Measurements from ENCODE around the gene AMPD3.

AMPD3 gene

DNA sequence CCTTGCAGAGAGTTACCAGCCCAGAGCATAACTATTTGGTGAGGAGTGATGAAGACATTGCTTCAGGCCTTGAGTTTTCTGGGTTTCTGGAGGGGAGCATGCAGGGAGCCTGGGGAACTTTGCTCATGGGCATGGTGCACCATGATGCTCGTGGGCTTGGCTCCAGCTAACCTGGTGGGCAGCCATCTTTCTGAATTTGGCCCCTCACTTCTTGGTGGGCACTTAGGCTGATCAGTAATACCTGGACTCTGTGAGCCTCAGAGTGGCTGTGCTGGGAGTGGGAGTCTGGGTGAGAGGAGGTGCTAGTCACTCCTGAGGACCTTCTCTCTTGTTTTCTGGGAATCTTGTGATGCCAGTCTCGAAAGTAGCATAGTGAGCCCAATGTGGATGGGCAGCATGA lies 30.6 kb downstream of the AMPD3 start:
- TF ChIP-seq EP300 (IDR thresholded peaks at IDR 0.05; ENCODE audit: borderline replicate concordance): no peak
- TF ChIP-seq ZBTB7A (IDR thresholded peaks at IDR 0.05; ENCODE audit: low read depth): no peak
- no peak for TF ChIP-seq NFIC (IDR thresholded peaks at IDR 0.05)
- TF ChIP-seq FOXM1 (IDR thresholded peaks at IDR 0.05; ENCODE audit: borderline replicate concordance, low read depth): no peak
- no peak for TF ChIP-seq YY1 (IDR thresholded peaks at IDR 0.05; ENCODE audit: low read depth)
- no peak for TF ChIP-seq TCF12 (IDR thresholded peaks at IDR 0.05; ENCODE audit: low read depth)
- TF ChIP-seq, protein P1, sequence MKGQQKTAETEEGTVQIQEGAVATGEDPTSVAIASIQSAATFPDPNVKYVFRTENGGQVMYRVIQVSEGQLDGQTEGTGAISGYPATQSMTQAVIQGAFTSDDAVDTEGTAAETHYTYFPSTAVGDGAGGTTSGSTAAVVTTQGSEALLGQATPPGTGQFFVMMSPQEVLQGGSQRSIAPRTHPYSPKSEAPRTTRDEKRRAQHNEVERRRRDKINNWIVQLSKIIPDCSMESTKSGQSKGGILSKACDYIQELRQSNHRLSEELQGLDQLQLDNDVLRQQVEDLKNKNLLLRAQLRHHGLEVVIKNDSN (IDR thresholded peaks at IDR 0.05): no peak
- TF ChIP-seq, protein P2, sequence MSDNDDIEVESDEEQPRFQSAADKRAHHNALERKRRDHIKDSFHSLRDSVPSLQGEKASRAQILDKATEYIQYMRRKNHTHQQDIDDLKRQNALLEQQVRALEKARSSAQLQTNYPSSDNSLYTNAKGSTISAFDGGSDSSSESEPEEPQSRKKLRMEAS (IDR thresholded peaks at IDR 0.05): no peak
- TF ChIP-seq CEBPB (IDR thresholded peaks at IDR 0.05): no peak
- no peak for TF ChIP-seq EGR1 (IDR thresholded peaks at IDR 0.05)
- TF ChIP-seq TEAD4 (IDR thresholded peaks at IDR 0.05): no peak
- TF ChIP-seq RAD21 (IDR thresholded peaks at IDR 0.05; ENCODE audit: low read depth): no peak
- TF ChIP-seq CREB1 (IDR thresholded peaks at IDR 0.05; ENCODE audit: low read depth): no peak
- TF ChIP-seq, protein P3, sequence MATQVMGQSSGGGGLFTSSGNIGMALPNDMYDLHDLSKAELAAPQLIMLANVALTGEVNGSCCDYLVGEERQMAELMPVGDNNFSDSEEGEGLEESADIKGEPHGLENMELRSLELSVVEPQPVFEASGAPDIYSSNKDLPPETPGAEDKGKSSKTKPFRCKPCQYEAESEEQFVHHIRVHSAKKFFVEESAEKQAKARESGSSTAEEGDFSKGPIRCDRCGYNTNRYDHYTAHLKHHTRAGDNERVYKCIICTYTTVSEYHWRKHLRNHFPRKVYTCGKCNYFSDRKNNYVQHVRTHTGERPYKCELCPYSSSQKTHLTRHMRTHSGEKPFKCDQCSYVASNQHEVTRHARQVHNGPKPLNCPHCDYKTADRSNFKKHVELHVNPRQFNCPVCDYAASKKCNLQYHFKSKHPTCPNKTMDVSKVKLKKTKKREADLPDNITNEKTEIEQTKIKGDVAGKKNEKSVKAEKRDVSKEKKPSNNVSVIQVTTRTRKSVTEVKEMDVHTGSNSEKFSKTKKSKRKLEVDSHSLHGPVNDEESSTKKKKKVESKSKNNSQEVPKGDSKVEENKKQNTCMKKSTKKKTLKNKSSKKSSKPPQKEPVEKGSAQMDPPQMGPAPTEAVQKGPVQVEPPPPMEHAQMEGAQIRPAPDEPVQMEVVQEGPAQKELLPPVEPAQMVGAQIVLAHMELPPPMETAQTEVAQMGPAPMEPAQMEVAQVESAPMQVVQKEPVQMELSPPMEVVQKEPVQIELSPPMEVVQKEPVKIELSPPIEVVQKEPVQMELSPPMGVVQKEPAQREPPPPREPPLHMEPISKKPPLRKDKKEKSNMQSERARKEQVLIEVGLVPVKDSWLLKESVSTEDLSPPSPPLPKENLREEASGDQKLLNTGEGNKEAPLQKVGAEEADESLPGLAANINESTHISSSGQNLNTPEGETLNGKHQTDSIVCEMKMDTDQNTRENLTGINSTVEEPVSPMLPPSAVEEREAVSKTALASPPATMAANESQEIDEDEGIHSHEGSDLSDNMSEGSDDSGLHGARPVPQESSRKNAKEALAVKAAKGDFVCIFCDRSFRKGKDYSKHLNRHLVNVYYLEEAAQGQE (IDR thresholded peaks at IDR 0.05; ENCODE audit: low read depth): no peak
- no peak for TF ChIP-seq TAF1 (IDR thresholded peaks at IDR 0.05; ENCODE audit: low read depth)

DNA sequence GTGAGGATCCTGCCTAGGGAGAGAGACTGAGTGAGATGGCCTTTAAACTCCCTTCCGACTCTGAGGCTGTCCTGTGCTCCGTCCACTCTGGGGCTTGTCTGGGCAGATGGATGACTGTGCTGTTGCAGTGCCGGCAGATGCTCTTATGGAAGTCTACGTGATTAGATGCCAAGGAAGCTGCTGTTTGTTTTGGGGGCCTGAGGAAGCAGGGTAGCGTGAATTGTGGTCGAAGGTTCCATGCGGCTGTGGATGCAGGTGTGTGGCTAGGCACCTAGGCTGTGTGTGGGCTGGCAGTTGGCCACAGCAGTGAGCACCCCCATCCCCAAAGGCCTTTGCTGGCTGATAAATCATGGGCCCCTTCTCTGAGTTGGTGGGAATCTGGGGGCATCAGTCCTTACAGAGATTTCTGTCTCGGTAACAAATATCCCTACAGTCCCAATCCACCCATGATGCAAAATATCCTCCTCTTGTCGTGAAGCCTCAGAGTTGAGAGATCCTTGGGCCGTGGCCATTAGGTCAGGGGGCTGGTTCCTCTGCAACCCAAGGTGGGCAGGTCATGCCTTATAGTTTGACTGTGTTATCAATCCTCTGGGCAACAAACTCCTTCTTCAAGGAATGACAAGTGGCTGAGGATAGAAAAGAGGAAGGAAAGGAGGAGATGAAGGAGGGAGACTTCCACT lies 31.2 kb downstream of the AMPD3 start:
- no peak for TF ChIP-seq CREB1 (IDR thresholded peaks at IDR 0.05; ENCODE audit: low read depth)

DNA sequence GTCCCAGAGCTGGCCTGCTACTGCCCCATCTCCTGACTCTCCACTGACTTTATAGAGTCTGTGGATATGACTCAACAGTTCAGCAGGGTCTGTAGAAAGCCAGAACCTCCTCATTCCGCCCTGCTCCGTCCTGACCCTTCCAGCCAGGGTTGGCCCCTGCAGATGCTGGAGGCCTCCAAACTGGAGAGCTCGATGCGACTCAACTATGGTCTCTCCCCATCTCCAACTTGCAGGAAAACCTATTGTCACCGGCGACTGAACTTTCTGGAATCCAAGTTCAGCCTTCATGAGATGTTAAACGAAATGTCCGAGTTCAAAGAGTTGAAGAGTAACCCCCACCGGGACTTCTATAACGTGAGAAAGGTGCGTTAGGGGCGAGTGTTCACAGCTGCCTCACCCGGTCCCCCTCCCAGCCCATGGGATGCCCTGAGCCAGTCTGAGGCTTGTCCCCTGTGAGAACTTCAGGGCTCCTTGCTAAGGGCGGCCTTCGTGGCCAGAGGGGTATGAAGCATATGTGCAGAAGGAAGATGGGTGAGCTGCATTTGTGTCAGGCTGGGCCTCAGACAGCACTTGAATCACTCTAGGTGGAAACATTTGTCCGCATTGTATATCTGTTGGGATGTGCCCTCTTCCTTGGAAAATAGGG lies 32.1 kb downstream of the AMPD3 start:
- no peak for TF ChIP-seq CEBPB (IDR thresholded peaks at IDR 0.05)

DNA sequence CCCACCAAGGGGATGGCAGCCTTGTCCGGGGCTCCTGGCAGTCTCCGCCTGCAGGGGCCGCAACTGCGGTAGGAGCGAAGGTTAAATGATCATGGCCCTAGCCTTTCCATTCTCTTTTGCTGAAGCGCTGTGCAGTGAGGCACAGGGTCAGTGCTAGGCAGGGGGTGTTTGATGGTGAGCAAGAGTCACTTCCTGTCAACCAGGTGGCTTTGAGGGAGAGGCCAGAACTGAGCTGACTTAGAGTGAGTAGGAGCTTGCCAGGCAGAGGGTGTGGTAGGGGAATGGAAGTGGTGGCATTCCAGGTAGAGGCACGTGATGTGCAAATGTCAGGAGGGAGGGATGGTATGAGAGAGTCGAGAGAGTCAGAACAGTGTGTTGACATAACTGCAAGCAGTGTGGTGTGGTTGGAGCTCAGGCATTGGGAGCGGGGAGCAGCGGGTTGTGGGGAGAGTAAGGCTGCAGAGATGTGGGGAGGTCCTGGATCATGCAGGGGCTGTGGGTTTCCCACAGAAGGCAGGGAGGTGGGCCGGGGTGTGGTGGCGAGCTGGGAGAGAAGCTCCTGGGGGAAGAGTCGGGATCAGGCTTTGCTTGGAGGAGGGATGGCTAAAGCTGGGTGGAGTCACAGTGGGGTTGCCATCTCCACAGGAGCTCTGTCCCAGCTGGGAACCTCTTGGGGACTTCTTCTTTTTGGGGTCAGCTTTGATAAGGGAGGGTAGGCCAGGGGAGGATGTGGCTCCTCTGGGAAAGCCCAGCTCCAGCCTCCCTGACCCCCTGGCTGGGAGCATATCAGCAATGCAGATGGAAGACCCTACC lies 33.3 kb downstream of the AMPD3 start:
- TF ChIP-seq FOXM1 (IDR thresholded peaks at IDR 0.05; ENCODE audit: borderline replicate concordance, low read depth) (no peak), EP300 (IDR thresholded peaks at IDR 0.05; ENCODE audit: borderline replicate concordance) (peak; percentile 67; the same call in 1 of the 2 replicates), CEBPB (IDR thresholded peaks at IDR 0.05) (no peak), EGR1 (IDR thresholded peaks at IDR 0.05) (no peak), CREB1 (IDR thresholded peaks at IDR 0.05; ENCODE audit: low read depth) (no peak), ZBTB7A (IDR thresholded peaks at IDR 0.05; ENCODE audit: low read depth) (no peak), TCF12 (IDR thresholded peaks at IDR 0.05; ENCODE audit: low read depth) (peak; percentile 72), NFIC (IDR thresholded peaks at IDR 0.05) (no peak), TEAD4 (IDR thresholded peaks at IDR 0.05) (peak; percentile 81), RAD21 (IDR thresholded peaks at IDR 0.05; ENCODE audit: low read depth) (no peak), TAF1 (IDR thresholded peaks at IDR 0.05; ENCODE audit: low read depth) (no peak), YY1 (IDR thresholded peaks at IDR 0.05; ENCODE audit: low read depth) (no peak)
- TF ChIP-seq, protein P1 (IDR thresholded peaks at IDR 0.05): peak; percentile 93
- TF ChIP-seq, protein P2 (IDR thresholded peaks at IDR 0.05): peak; percentile 70; the same call in 1 of the 2 replicates
- TF ChIP-seq, protein P3 (IDR thresholded peaks at IDR 0.05; ENCODE audit: low read depth): no peak

DNA sequence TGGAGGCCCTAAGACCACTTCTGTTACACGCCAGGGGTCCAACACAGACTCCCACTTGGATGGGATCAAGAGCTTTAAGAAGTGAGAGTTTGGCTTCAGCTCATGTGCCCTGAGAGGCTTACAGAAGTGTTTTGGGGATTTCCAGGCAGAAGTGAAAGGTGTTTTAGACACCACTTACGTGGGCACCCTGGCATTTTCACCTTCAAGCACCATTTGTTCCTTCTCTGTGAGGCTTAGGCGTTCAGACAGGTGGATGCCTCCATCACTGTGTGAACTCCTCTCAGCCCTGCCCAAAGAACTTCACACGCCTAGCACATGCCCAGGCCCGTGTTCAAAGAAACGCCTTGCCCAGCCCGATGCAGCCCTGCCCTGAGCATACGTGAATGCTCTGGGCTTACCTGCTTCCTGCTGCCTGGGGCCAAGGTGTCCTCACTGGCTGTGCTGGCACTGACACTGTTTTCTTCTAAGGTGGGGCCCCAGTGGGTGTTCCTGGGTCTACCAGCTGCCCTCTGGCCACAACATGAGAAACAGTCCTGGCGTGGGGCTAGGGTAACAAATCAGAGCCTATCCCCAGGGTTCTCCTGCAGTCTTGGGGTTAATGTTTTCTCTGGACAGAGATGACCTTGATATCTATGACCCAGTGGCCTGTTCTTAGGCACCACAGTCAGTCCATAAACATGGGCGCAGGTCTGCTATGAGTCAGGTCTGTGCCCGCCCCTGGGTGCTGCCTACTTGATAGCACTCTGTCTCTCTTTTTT lies 34.0 kb downstream of the AMPD3 start:
- no peak for TF ChIP-seq TAF1 (IDR thresholded peaks at IDR 0.05; ENCODE audit: low read depth)
- TF ChIP-seq EGR1 (IDR thresholded peaks at IDR 0.05): no peak
- TF ChIP-seq CREB1 (IDR thresholded peaks at IDR 0.05; ENCODE audit: low read depth): no peak
- TF ChIP-seq TEAD4 (IDR thresholded peaks at IDR 0.05): no peak
- TF ChIP-seq TCF12 (IDR thresholded peaks at IDR 0.05; ENCODE audit: low read depth): no peak
- TF ChIP-seq, protein P1 (IDR thresholded peaks at IDR 0.05): no peak
- TF ChIP-seq, protein P2 (IDR thresholded peaks at IDR 0.05): no peak
- no peak for TF ChIP-seq RAD21 (IDR thresholded peaks at IDR 0.05; ENCODE audit: low read depth)
- no peak for TF ChIP-seq YY1 (IDR thresholded peaks at IDR 0.05; ENCODE audit: low read depth)
- TF ChIP-seq FOXM1 (IDR thresholded peaks at IDR 0.05; ENCODE audit: borderline replicate concordance, low read depth): no peak
- no peak for TF ChIP-seq NFIC (IDR thresholded peaks at IDR 0.05)
- TF ChIP-seq, protein P3 (IDR thresholded peaks at IDR 0.05; ENCODE audit: low read depth): no peak
- TF ChIP-seq CEBPB (IDR thresholded peaks at IDR 0.05): no peak
- no peak for TF ChIP-seq ZBTB7A (IDR thresholded peaks at IDR 0.05; ENCODE audit: low read depth)
